Hematopoietic multipotent progenitor cell (in vitro differentiated cells): ENCODE results near the gene IL18RAP. TPM values are rescaled to one million over a fixed set of nuclear protein-coding genes. Genes with fewer than 3 reads are reported as not detected.

Experiments used
- DNase-seq, 3 donors: peaks; one replicate each; pipeline ENCODE4 v3.0.0-alpha.2; 2011 to 2015; ENCODE audit warnings: low read depth in 2 of 3, low spot score in 2 of 3
- small RNA-seq: library from RNA; depleted of rRNA; stranded (forward); fragments of <200 nt; gene quantifications from one replicate; pipeline ENCODE3, GENCODE V24; 2012
- total RNA-seq: library from RNA; depleted of rRNA; stranded (reverse); fragments of >200 nt; gene quantifications from one replicate; pipeline ENCODE4 v1.2.3, GENCODE V29; 2012

The IL18RAP gene
- total RNA-seq, 1 donor: 0.27 TPM

GRCh38 chr2:102489646-102490045 is 66.7 kb downstream of the IL18RAP start:
- peak in 2 of 3 donors; percentile 55 to 85 for DNase-seq

- DNase-seq: no peak
These were observed 69.0 kb downstream of the IL18RAP start for GRCh38 chr2:102492006-102492405.

- no peak for DNase-seq
These were observed 71.6 kb downstream of the IL18RAP start for GRCh38 chr2:102494570-102494969.

GRCh38 chr2:102498414-102498813 is 75.5 kb downstream of the IL18RAP start:
- DNase-seq: no peak

- DNase-seq: no peak
These were observed 76.6 kb downstream of the IL18RAP start for GRCh38 chr2:102499558-102499957.

Small RNAs within 50 kb of the gene (small RNA-seq; reads per million reads assigned to genes)
- gene MIR4772: not detected

Other genes starting within 250 kb of the IL18RAP start
- gene IL1RL2, start 236.1 kb upstream of the IL18RAP start, total RNA-seq: not detected
- 1.6 TPM for gene IL1RL1, start 111.6 kb upstream of the IL18RAP start, total RNA-seq
- gene IL18R1, start 67.4 kb upstream of the IL18RAP start, total RNA-seq: 1.3 TPM
- gene SLC9A4, start 50.1 kb downstream of the IL18RAP start, total RNA-seq: not detected
- gene SLC9A2, start 196.4 kb downstream of the IL18RAP start, total RNA-seq: not detected